CD14-positive monocyte (primary cell): ENCODE data around the gene C6orf132. TPM values are rescaled to one million over a fixed set of nuclear protein-coding genes. Genes with fewer than 3 reads are reported as not detected.

Experiments used
- DNase-seq, 3 donors: peaks; one replicate each; pipeline ENCODE4 v3.0.0-alpha.2; 2011 to 2022
- H2AFZ ChIP-seq: 2 replicates; pipeline ENCODE4 v1.6.0; 2012; ENCODE audit warnings: mild to moderate bottlenecking, low read depth, low read length, inconsistent platforms; ENCODE audit not compliant: insufficient read depth, poor library complexity, severe bottlenecking
- H3K27ac ChIP-seq, 2 donors: 1 replicate in 1 of 2; 2 replicates in 1 of 2; pipeline ENCODE4 v1.5.1; 2012 to 2013; ENCODE audit warnings: low read length in 2 of 2, control low read depth in 1 of 2, inconsistent platforms in 1 of 2, low read depth in 1 of 2, mild to moderate bottlenecking in 1 of 2
- H3K27me3 ChIP-seq, 2 donors: one replicate each; pipeline versions ENCODE4 v1.6.0 to v1.6.1; 2011 to 2013; ENCODE audit warnings: low read length in 2 of 2; ENCODE audit not compliant: control insufficient read depth in 2 of 2, insufficient read depth in 2 of 2
- H3K36me3 ChIP-seq, 2 donors: replicated peaks in 1 of 2; 1 replicate in 1 of 2; 2 replicates in 1 of 2; pipeline versions ENCODE4 v1.5.1 to v1.6.1; 2012 to 2013; ENCODE audit warnings: low read length in 2 of 2, control low read depth in 1 of 2, inconsistent platforms in 1 of 2, mild to moderate bottlenecking in 1 of 2; ENCODE audit not compliant: insufficient read depth in 2 of 2, control insufficient read depth in 1 of 2
- H3K4me1 ChIP-seq, 2 donors: 1 replicate in 1 of 2; 2 replicates in 1 of 2; pipeline versions ENCODE4 v1.5.1 to v1.6.1; 2012 to 2013; ENCODE audit warnings: low read length in 2 of 2, control low read depth in 1 of 2, inconsistent platforms in 1 of 2, mild to moderate bottlenecking in 1 of 2, moderate library complexity in 1 of 2; ENCODE audit not compliant: insufficient read depth in 2 of 2, control insufficient read depth in 1 of 2
- H3K4me2 ChIP-seq: replicated peaks from 2 replicates; pipeline ENCODE3; 2012; ENCODE audit warnings: low read length, moderate library complexity, mild to moderate bottlenecking; ENCODE audit not compliant: poor library complexity, severe bottlenecking; ENCODE audit errors: extremely low read depth
- H3K4me3 ChIP-seq, 3 experiments: fragments of 200-600 bp in 1 of 3; sonication (generic) in 1 of 3; replicated peaks in 1 of 3; 1 replicate in 2 of 3; 2 replicates in 1 of 3; pipeline ENCODE4 v1.5.1; 2011 to 2013; ENCODE audit warnings: low read length in 3 of 3, mild to moderate bottlenecking in 3 of 3, control low read depth in 2 of 3, low read depth in 2 of 3, inconsistent platforms in 1 of 3, moderate library complexity in 1 of 3
- H3K79me2 ChIP-seq: 2 replicates; pipeline ENCODE4 v1.6.0; 2012; ENCODE audit warnings: mild to moderate bottlenecking, control low read depth, inconsistent platforms, low read length, moderate library complexity; ENCODE audit not compliant: insufficient read depth
- H3K9ac ChIP-seq: 2 replicates; pipeline ENCODE4 v1.6.0; 2017; ENCODE audit warnings: low read length, mild to moderate bottlenecking; ENCODE audit not compliant: insufficient read depth, poor library complexity, severe bottlenecking
- H3K9me3 ChIP-seq, 2 donors: replicated peaks in 1 of 2; 1 replicate in 1 of 2; 2 replicates in 1 of 2; pipeline versions ENCODE4 v1.5.1 to v1.6.1; 2012 to 2013; ENCODE audit warnings: low read length in 2 of 2, control low read depth in 1 of 2; ENCODE audit not compliant: control insufficient read depth in 1 of 2, insufficient read depth in 1 of 2
- H4K20me1 ChIP-seq: 2 replicates; pipeline ENCODE4 v1.6.0; 2012; ENCODE audit warnings: mild to moderate bottlenecking, low read length, control low read depth, moderate library complexity; ENCODE audit not compliant: insufficient read depth
- H3K27ac Mint-ChIP-seq, 7 donors: one replicate each; pipeline ENCODE4 v1.8.0; 2020; ENCODE audit warnings: mild to moderate bottlenecking in 7 of 7, mixed read lengths in 7 of 7, moderate library complexity in 6 of 7, inconsistent platforms in 2 of 7
- H3K27me3 Mint-ChIP-seq, 3 donors: one replicate each; pipeline ENCODE4 v1.8.0; 2021 to 2022; ENCODE audit warnings: low read depth in 3 of 3, mild to moderate bottlenecking in 3 of 3, mixed read lengths in 3 of 3, moderate library complexity in 3 of 3, inconsistent platforms in 1 of 3
- H3K36me3 Mint-ChIP-seq, 2 donors: one replicate each; pipeline ENCODE4 v1.8.0; 2020; ENCODE audit warnings: mixed read lengths in 2 of 2, inconsistent platforms in 1 of 2, mild to moderate bottlenecking in 1 of 2
- H3K4me1 Mint-ChIP-seq: one replicate; pipeline ENCODE4 v1.8.0; 2020; ENCODE audit warnings: mild to moderate bottlenecking, mixed read lengths
- H3K4me3 Mint-ChIP-seq, 2 donors: one replicate each; pipeline ENCODE4 v1.8.0; 2020; ENCODE audit warnings: mild to moderate bottlenecking in 2 of 2, mixed read lengths in 2 of 2, moderate library complexity in 1 of 2
- H3K9me3 Mint-ChIP-seq, 7 donors: one replicate each; pipeline ENCODE4 v1.8.0; 2020 to 2022; ENCODE audit warnings: mixed read lengths in 7 of 7, mild to moderate bottlenecking in 6 of 7, moderate library complexity in 6 of 7, inconsistent platforms in 2 of 7
- WGBS: methylation state at CpG from one replicate; pipeline ENCODE4 v1.1.5; 2013; ENCODE audit warnings: missing lambda C conversion rate; ENCODE audit not compliant: insufficient coverage; 5-methylcytosine and 5-hydroxymethylcytosine counted together
- intact Hi-C, 2 donors: fragments of 100-400 bp; cut with micrococcal nuclease; formaldehyde crosslinking; loops; one replicate each; pipeline versions ENCODE4 v1.15.0 to v1.15.1; 2023
- polyA plus RNA-seq, 3 donors: library from polyadenylated mRNA; depleted of rRNA in 1 of 3; unstranded in 2 of 3; stranded (reverse) in 1 of 3; fragments of 300-500 nt in 2 of 3; fragments of >200 nt in 1 of 3; fragmentation: Illumina TruSeq in 2 of 3; gene quantifications; 1 replicate in 2 of 3; 2 replicates in 1 of 3; pipeline ENCODE4 v1.2.3, GENCODE V29; 2012 to 2021
- TF ChIP-seq, protein P1 (sequence below): fragments of 200-600 bp; IDR thresholded peaks from one replicate; pipeline ENCODE4 v1.8.0; 2022; ENCODE audit warnings: antibody characterized with exemption, mild to moderate bottlenecking

Gene C6orf132
- polyA plus RNA-seq, 3 donors, result not detected

DNA sequence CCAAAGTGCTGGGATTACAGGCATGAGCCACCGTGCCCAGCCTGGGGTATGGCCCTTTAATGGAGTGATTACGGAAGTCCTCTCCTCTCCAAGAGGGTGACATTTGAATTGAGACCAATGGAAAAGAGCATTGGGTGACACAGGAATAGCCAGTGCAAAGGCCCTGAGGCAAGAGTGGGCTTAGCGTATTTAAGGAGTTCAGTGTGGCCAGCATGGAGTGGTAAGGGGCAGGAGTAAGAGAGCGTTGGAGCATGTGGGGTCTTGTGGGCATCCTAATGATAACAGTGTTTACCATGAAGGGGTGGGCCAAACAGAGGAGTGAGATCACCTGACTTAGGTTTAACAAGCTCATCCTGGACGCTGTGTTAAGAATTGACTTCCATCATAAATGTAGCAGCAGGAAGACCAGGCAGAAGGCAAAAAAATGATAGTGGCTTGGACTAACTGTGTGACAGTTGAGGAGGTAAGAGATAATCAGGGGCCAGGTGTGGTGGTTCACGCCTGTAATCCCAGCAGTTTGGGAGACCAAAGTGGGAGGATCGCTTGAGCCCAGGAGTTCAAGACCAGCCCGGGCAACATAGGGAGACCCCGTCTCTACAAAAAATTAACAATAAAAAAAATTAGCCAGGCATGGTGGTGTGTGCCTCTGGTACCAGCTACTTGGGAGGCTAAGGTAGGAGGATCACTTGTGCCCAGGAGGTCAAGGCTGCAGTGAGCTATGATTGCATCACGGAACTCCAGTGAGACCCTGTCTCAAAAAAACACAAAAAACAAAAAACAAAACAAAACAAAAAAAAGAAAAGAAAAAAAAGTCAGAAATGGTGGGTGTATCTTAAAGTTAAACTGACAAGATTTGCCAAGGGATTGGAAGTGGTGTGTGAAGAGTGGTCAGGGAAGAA, 51.4 kb downstream of the C6orf132 start:
- H3K36me3 ChIP-seq, result peaks cover 2 to 4% of the 10 kb centered on the region in 2 donors
- Mint-ChIP-seq H3K4me1 (no peaks in the 10 kb centered on the region), H3K27ac (no peak overlapping the region), H3K9me3 (no peaks in the 10 kb centered on the region), H3K27me3 (peaks cover 2 to 6% (median 4%) of the 10 kb centered on the region in 3 donors), H3K4me3 (no peak overlapping the region), H3K36me3 (peaks cover 5 to 7% of the 10 kb centered on the region in 2 donors)
- H3K9me3 ChIP-seq, result no peaks in the 10 kb centered on the region
- H3K9ac ChIP-seq, result no peak overlapping the region
- no peaks in the 10 kb centered on the region for H3K27me3 ChIP-seq
- H3K4me3 ChIP-seq, result no peak overlapping the region
- no peaks in the 10 kb centered on the region for H4K20me1 ChIP-seq
- 100% methylated on average over 4 of the region's 10 CpGs for WGBS
- H3K27ac ChIP-seq, result no peak overlapping the region
- TF ChIP-seq, protein P1, sequence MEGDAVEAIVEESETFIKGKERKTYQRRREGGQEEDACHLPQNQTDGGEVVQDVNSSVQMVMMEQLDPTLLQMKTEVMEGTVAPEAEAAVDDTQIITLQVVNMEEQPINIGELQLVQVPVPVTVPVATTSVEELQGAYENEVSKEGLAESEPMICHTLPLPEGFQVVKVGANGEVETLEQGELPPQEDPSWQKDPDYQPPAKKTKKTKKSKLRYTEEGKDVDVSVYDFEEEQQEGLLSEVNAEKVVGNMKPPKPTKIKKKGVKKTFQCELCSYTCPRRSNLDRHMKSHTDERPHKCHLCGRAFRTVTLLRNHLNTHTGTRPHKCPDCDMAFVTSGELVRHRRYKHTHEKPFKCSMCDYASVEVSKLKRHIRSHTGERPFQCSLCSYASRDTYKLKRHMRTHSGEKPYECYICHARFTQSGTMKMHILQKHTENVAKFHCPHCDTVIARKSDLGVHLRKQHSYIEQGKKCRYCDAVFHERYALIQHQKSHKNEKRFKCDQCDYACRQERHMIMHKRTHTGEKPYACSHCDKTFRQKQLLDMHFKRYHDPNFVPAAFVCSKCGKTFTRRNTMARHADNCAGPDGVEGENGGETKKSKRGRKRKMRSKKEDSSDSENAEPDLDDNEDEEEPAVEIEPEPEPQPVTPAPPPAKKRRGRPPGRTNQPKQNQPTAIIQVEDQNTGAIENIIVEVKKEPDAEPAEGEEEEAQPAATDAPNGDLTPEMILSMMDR, result no peak
- H2AFZ ChIP-seq, result no peak overlapping the region
- no peaks in the 10 kb centered on the region for H3K79me2 ChIP-seq
- H3K4me2 ChIP-seq, result no peak overlapping the region
- intact Hi-C loops, result no loop called here
- H3K4me1 ChIP-seq, result no peaks in the 10 kb centered on the region
- DNase-seq, result no peak

DNA sequence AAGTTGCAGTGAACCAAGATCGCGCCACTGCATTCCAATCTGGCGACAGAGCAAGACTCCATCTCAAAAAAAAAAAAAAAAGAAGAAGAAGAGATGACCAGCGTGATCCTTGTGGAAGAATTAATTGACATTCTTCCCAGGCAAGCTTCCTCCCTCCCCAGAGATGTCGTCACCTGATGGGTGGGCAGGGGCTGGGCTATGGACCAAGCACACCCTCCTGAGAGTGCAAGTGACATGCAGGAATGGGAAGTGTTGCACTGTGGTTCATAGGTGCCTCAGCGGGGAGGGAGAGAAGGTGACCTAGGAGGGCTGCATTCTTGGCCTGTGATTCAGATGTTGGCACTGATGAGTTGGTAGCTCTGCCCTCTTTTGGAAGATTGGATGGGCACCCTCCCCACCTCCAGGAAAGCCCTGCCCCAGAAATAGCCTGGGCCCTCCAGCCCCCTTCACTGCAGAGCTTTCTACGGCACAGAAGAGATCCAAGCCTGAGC, 54.3 kb downstream of the C6orf132 start:
- Histone ChIP-seq H3K27me3 (no peaks in the 10 kb centered on the region), H3K9ac (no peak overlapping the region), H3K9me3 (no peaks in the 10 kb centered on the region), H3K36me3 (peaks cover 2 to 20% of the 10 kb centered on the region in 2 donors), H4K20me1 (no peaks in the 10 kb centered on the region), H2AFZ (no peak overlapping the region), H3K4me1 (no peaks in the 10 kb centered on the region), H3K79me2 (no peaks in the 10 kb centered on the region), H3K27ac (no peak overlapping the region), H3K4me2 (no peak overlapping the region), H3K4me3 (no peak overlapping the region)
- peaks cover 14 to 20% of the 10 kb centered on the region in 2 donors for H3K36me3 Mint-ChIP-seq
- 92% methylated on average over 2 of the region's 7 CpGs for WGBS
- TF ChIP-seq, protein P1, result no peak
- no peak overlapping the region for H3K27ac Mint-ChIP-seq
- no peaks in the 10 kb centered on the region for H3K9me3 Mint-ChIP-seq
- DNase-seq, result no peak
- intact Hi-C loops, result no loop called here
- peaks cover 0 to 6% (median 2%) of the 10 kb centered on the region in 3 donors for H3K27me3 Mint-ChIP-seq
- no peaks in the 10 kb centered on the region for H3K4me1 Mint-ChIP-seq
- H3K4me3 Mint-ChIP-seq, result no peak overlapping the region
